CD14-positive monocyte (primary cell): ENCODE results near the gene CDH13. TPM values are rescaled to one million over a fixed set of nuclear protein-coding genes. Genes with fewer than 3 reads are reported as not detected.

Experiments used
- DNase-seq, 3 donors: peaks; one replicate each; pipeline ENCODE4 v3.0.0-alpha.2; 2011 to 2022
- H2AFZ ChIP-seq: 2 replicates; pipeline ENCODE4 v1.6.0; 2012; ENCODE audit warnings: mild to moderate bottlenecking, low read depth, low read length, inconsistent platforms; ENCODE audit not compliant: insufficient read depth, poor library complexity, severe bottlenecking
- H3K27ac ChIP-seq, 2 donors: 1 replicate in 1 of 2; 2 replicates in 1 of 2; pipeline ENCODE4 v1.5.1; 2012 to 2013; ENCODE audit warnings: low read length in 2 of 2, control low read depth in 1 of 2, inconsistent platforms in 1 of 2, low read depth in 1 of 2, mild to moderate bottlenecking in 1 of 2
- H3K27me3 ChIP-seq, 2 donors: one replicate each; pipeline versions ENCODE4 v1.6.0 to v1.6.1; 2011 to 2013; ENCODE audit warnings: low read length in 2 of 2; ENCODE audit not compliant: control insufficient read depth in 2 of 2, insufficient read depth in 2 of 2
- H3K36me3 ChIP-seq, 2 donors: replicated peaks in 1 of 2; 1 replicate in 1 of 2; 2 replicates in 1 of 2; pipeline versions ENCODE4 v1.5.1 to v1.6.1; 2012 to 2013; ENCODE audit warnings: low read length in 2 of 2, control low read depth in 1 of 2, inconsistent platforms in 1 of 2, mild to moderate bottlenecking in 1 of 2; ENCODE audit not compliant: insufficient read depth in 2 of 2, control insufficient read depth in 1 of 2
- H3K4me1 ChIP-seq, 2 donors: 1 replicate in 1 of 2; 2 replicates in 1 of 2; pipeline versions ENCODE4 v1.5.1 to v1.6.1; 2012 to 2013; ENCODE audit warnings: low read length in 2 of 2, control low read depth in 1 of 2, inconsistent platforms in 1 of 2, mild to moderate bottlenecking in 1 of 2, moderate library complexity in 1 of 2; ENCODE audit not compliant: insufficient read depth in 2 of 2, control insufficient read depth in 1 of 2
- H3K4me2 ChIP-seq: replicated peaks from 2 replicates; pipeline ENCODE3; 2012; ENCODE audit warnings: low read length, moderate library complexity, mild to moderate bottlenecking; ENCODE audit not compliant: poor library complexity, severe bottlenecking; ENCODE audit errors: extremely low read depth
- H3K4me3 ChIP-seq, 3 experiments: fragments of 200-600 bp in 1 of 3; sonication (generic) in 1 of 3; replicated peaks in 1 of 3; 1 replicate in 2 of 3; 2 replicates in 1 of 3; pipeline ENCODE4 v1.5.1; 2011 to 2013; ENCODE audit warnings: low read length in 3 of 3, mild to moderate bottlenecking in 3 of 3, control low read depth in 2 of 3, low read depth in 2 of 3, inconsistent platforms in 1 of 3, moderate library complexity in 1 of 3
- H3K79me2 ChIP-seq: 2 replicates; pipeline ENCODE4 v1.6.0; 2012; ENCODE audit warnings: mild to moderate bottlenecking, control low read depth, inconsistent platforms, low read length, moderate library complexity; ENCODE audit not compliant: insufficient read depth
- H3K9ac ChIP-seq: 2 replicates; pipeline ENCODE4 v1.6.0; 2017; ENCODE audit warnings: low read length, mild to moderate bottlenecking; ENCODE audit not compliant: insufficient read depth, poor library complexity, severe bottlenecking
- H3K9me3 ChIP-seq, 2 donors: replicated peaks in 1 of 2; 1 replicate in 1 of 2; 2 replicates in 1 of 2; pipeline versions ENCODE4 v1.5.1 to v1.6.1; 2012 to 2013; ENCODE audit warnings: low read length in 2 of 2, control low read depth in 1 of 2; ENCODE audit not compliant: control insufficient read depth in 1 of 2, insufficient read depth in 1 of 2
- H4K20me1 ChIP-seq: 2 replicates; pipeline ENCODE4 v1.6.0; 2012; ENCODE audit warnings: mild to moderate bottlenecking, low read length, control low read depth, moderate library complexity; ENCODE audit not compliant: insufficient read depth
- H3K27ac Mint-ChIP-seq, 7 donors: one replicate each; pipeline ENCODE4 v1.8.0; 2020; ENCODE audit warnings: mild to moderate bottlenecking in 7 of 7, mixed read lengths in 7 of 7, moderate library complexity in 6 of 7, inconsistent platforms in 2 of 7
- H3K27me3 Mint-ChIP-seq, 3 donors: one replicate each; pipeline ENCODE4 v1.8.0; 2021 to 2022; ENCODE audit warnings: low read depth in 3 of 3, mild to moderate bottlenecking in 3 of 3, mixed read lengths in 3 of 3, moderate library complexity in 3 of 3, inconsistent platforms in 1 of 3
- H3K36me3 Mint-ChIP-seq, 2 donors: one replicate each; pipeline ENCODE4 v1.8.0; 2020; ENCODE audit warnings: mixed read lengths in 2 of 2, inconsistent platforms in 1 of 2, mild to moderate bottlenecking in 1 of 2
- H3K4me1 Mint-ChIP-seq: one replicate; pipeline ENCODE4 v1.8.0; 2020; ENCODE audit warnings: mild to moderate bottlenecking, mixed read lengths
- H3K4me3 Mint-ChIP-seq, 2 donors: one replicate each; pipeline ENCODE4 v1.8.0; 2020; ENCODE audit warnings: mild to moderate bottlenecking in 2 of 2, mixed read lengths in 2 of 2, moderate library complexity in 1 of 2
- H3K9me3 Mint-ChIP-seq, 7 donors: one replicate each; pipeline ENCODE4 v1.8.0; 2020 to 2022; ENCODE audit warnings: mixed read lengths in 7 of 7, mild to moderate bottlenecking in 6 of 7, moderate library complexity in 6 of 7, inconsistent platforms in 2 of 7
- CTCF ChIP-seq: fragments of 200-600 bp; IDR thresholded peaks from one replicate; pipeline ENCODE4 v1.8.0; 2022; ENCODE audit warnings: antibody characterized with exemption, mild to moderate bottlenecking
- WGBS: methylation state at CpG from one replicate; pipeline ENCODE4 v1.1.5; 2013; ENCODE audit warnings: missing lambda C conversion rate; ENCODE audit not compliant: insufficient coverage; 5-methylcytosine and 5-hydroxymethylcytosine counted together
- intact Hi-C, 2 donors: fragments of 100-400 bp; cut with micrococcal nuclease; formaldehyde crosslinking; loops; one replicate each; pipeline versions ENCODE4 v1.15.0 to v1.15.1; 2023
- polyA plus RNA-seq, 3 donors: library from polyadenylated mRNA; depleted of rRNA in 1 of 3; unstranded in 2 of 3; stranded (reverse) in 1 of 3; fragments of 300-500 nt in 2 of 3; fragments of >200 nt in 1 of 3; fragmentation: Illumina TruSeq in 2 of 3; gene quantifications; 1 replicate in 2 of 3; 2 replicates in 1 of 3; pipeline ENCODE4 v1.2.3, GENCODE V29; 2012 to 2021

CDH13 gene
- polyA plus RNA-seq, 3 donors, result 0.13 to 0.19 TPM; not detected in 1

- no peak overlapping the region for H3K27ac Mint-ChIP-seq
- Histone ChIP-seq H4K20me1 (no peaks in the 10 kb centered on the region), H3K36me3 (no peaks in the 10 kb centered on the region), H3K4me1 (no peaks in the 10 kb centered on the region), H3K4me2 (no peak overlapping the region), H3K27ac (no peak overlapping the region), H3K9ac (no peak overlapping the region), H3K27me3 (no peaks in the 10 kb centered on the region), H3K79me2 (no peaks in the 10 kb centered on the region), H2AFZ (no peak overlapping the region), H3K4me3 (no peak overlapping the region), H3K9me3 (no peaks in the 10 kb centered on the region)
- H3K9me3 Mint-ChIP-seq, result peaks cover 0 to 2% (median 0%) of the 10 kb centered on the region in 7 donors
- H3K36me3 Mint-ChIP-seq, result no peaks in the 10 kb centered on the region
- no peaks in the 10 kb centered on the region for H3K4me1 Mint-ChIP-seq
- no peak overlapping the region for H3K4me3 Mint-ChIP-seq
- intact Hi-C loops, result no loop called here
- peaks cover 0 to 2% (median 0%) of the 10 kb centered on the region in 3 donors for H3K27me3 Mint-ChIP-seq
- TF ChIP-seq CTCF, result no peak
- no peak for DNase-seq
These were observed 192.5 kb downstream of the CDH13 start for GRCh38 chr16:82819286-82819685.

GRCh38 chr16:82820855-82821254, 194.1 kb downstream of the CDH13 start:
- Histone ChIP-seq H3K36me3 (no peaks in the 10 kb centered on the region), H3K4me2 (no peak overlapping the region), H3K27me3 (no peaks in the 10 kb centered on the region), H3K79me2 (no peaks in the 10 kb centered on the region), H3K9me3 (no peaks in the 10 kb centered on the region), H3K9ac (no peak overlapping the region), H3K4me1 (no peaks in the 10 kb centered on the region), H3K4me3 (no peak overlapping the region), H4K20me1 (no peaks in the 10 kb centered on the region), H3K27ac (no peak overlapping the region), H2AFZ (no peak overlapping the region)
- TF ChIP-seq CTCF, result no peak
- Mint-ChIP-seq H3K9me3 (peaks cover 0 to 3% (median 0%) of the 10 kb centered on the region in 7 donors), H3K27me3 (peaks cover 0 to 2% (median 0%) of the 10 kb centered on the region in 3 donors), H3K36me3 (no peaks in the 10 kb centered on the region), H3K4me3 (no peak overlapping the region), H3K4me1 (no peaks in the 10 kb centered on the region), H3K27ac (no peak overlapping the region)
- intact Hi-C loops, result no loop called here
- 100% methylated on average over 1 of the region's 2 CpGs for WGBS
- no peak for DNase-seq
